Retina (tissue), 1 donor: Measurements from ENCODE around the gene C2CD2.
"Not testable (repeated sequence)": the region's sequence is repeated elsewhere in the genome, so short reads cannot be mapped to it uniquely, and the experiment has no call there.

Experiments
- DNase-seq: peaks from one replicate; pipeline ENCODE4 v3.0.0-alpha.2; 2016

C2CD2 gene

DNA sequence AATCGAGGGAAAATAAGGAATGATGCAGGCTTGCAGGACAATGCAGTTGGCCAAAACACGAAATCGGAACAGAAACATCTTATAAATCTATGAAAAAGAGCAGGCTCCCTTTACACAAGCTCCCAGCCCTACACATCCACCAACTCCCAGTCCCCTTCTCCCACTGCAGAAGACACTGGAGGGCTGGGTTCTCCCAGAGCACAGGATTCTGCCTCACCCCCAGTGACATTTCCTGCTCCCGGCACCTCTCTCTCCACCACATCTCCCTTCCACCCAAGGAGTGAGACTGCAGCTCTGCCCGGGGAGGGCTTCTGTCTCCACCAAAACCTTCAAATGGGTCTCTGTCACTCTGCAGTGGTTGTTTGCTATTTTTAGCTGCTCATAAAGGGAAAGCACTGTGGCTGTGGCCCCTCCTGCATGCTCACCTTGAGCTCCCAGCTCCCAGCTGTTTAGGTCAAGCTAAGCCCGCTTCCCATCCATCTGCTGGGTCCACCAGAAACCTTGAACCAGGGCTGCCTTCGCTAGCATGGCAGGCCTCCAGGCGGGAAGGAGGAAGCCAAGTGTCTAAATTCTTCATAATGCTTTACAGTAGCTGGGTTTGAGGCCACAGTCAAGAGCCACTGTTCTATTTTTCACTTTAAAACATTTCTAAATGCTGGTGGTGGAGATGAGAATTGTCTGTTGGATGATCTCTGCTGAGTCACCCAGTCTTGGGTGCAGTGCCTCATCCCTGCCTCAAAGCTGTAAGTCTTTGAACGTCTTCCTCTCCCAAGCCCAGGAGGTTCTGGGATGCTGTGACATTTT is 3.3 kb upstream of the C2CD2 start:
- no peak for DNase-seq

DNA sequence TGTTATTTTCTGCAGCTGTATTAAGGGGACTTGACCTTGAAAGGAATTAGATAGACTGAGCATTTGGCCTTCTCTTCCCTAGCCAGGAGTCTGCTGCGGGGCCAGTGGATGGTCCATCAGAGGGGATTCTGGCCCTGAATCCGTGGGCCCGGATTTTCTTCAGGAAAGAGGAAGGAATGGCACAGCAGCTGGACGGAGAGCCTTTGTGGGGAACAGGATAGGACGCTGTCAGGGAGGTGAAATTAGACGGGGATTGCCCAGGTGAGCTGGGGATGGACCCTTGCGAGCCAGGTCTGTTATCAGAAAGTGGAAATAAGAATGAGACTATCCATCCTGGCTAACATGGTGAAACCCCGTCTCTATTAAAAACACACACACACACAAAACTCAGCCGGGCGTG is 1.7 kb upstream of the C2CD2 start:
- DNase-seq = no peak

DNA sequence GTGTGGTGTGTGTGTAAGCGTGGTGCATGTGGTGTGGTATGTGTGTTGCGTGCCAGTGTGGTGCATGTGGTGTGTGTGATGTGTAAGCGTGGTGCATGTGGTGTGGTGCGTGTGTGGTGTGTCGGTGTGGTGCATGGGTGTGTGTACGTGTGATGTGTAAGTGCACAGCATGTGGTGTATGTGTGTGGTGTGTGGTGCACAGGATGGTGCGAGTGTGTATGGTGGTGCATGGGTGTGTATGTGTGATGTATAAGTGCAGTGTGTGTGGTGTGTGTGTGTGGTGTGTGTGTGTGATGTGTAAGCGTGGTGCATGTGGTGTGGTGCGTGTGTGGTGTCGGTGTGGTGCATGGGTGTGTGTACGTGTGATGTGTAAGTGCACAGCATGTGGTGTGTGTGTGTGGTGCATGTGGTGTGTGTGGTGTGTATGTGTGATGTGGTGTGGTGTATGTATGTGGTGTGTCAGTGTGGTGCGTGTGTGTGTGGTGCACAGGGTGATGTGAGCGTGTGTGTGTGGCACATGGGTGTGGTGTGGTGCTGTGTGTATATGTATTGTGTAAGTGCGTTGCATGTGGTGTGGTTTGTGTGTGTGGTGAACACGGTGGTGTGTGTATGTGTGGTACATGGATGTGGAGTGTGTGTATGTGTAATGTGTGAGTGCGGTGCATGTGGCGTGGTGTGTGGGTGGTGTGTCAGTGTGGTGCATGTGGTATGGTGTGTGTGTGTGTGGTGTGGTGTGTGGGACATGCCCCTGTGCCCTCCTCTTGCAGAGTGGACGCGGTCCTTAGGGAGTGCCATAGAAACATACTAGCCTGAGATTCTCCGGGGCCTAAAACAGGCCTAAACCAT is 1.1 kb upstream of the C2CD2 start:
- no peak for DNase-seq

DNA sequence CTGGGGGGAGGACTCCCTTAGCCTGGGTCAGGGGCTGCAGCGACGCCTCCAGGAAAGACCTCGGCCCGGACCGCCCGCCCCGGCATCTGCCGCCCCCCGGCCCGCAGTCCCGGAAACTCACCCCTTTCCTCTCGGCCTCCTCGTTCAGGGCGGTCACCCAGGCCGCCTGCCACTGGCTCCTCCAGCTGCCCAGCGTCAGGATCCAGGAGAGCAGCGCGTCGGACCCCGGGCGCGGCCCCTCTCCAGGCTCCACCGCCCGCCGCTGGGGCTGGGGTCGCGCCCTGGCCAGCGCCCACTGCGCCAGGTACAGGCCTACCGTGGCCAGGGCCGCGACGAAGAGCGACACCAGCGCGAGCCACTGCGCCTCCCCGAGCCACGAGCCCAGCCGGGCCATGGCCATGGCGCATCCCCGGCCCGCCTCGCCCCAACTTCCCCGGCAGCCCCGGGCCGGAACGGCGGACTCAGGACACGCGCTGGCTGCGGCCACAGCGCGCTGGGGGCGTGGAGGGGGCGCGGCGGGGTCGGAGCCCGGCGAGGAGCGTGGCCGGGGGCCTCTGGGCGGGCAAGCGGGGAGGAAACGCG is 478 bp downstream of the C2CD2 start:
- peak; percentile 72 for DNase-seq

DNA sequence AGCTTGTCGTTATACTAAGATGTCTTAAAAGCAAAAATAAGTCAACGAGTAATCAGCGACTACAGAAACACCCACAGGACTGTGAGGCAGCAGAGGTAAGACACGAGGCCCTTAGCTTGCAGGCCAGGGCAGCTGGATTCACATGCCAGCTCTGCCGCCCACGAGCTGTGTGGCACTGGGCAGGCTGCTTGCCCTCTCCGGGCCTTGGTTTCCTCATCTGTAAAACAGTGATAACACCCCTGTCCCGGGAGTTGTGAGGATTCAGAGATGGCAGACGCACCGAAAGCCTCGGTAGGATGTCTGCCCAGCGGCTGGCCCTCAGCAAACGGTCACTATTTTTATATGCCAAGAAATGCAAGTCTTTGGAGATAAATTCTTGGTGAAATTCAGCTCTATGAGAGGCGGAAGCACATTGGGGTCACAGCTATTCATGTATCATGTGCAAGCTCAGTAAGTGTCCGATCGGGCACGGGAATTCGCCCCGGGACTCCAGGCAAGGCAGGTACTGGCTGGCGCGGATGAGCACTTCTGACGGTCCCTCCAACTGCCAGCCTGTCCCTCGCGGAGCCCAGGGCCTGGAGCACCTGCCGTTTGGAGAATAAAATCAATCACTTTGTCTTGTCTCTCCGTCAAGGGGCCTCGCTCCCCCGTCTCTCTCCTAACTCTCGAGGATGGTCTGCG is 1.1 kb downstream of the C2CD2 start:
- DNase-seq = peak; percentile 67

DNA sequence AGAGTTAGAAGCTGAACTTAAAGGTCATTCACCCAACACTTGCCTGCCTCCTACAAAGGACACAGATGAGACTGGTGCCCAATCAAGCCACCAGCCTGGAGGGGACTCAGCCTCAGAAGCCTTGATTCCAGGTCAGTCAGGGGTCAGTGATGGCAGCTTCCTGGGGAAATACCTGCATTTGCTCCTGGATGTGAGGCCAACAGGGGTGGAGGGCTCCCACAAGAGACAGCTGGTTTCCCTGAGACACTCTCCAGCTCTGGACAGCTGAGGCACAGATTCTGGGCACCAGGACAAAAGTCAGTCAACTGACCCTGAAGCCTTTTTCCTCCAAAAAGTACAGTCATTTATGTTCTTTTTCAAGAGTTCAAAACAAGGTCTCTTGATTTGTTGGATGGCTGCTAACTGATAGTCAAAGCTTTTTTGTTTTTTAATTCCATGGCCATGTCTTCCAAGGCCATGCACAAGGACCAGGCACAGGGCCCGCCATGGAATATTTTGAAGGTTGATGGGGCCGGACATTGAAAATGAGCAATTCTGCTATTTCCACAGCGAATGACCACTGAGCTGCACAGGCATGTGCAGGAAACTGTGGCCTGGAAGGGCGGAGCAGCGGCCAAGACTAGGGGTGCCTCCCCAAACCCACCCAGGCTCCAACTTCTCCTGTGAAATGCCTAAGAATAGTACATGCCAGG is 1.8 kb downstream of the C2CD2 start:
- no peak for DNase-seq

DNA sequence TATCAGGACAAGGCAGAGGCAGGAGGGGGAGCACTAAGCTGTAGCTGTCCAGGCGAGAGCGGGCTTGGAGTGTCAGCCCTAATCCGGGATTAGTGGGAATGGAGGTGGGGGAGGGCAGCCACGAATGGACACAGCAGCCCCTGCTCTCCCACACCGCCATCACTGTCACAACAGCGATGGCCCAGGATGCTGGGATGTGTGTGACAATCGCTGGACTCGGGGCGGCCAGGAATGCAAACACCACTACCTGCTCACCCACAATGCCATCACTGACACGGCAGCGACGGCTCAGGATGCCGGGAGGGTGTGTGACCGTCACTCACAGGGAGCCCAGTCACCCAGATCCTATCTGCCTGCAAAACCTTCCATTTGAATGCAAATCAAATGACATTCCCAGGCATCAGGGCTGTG is 2.9 kb downstream of the C2CD2 start:
- no peak for DNase-seq

DNA sequence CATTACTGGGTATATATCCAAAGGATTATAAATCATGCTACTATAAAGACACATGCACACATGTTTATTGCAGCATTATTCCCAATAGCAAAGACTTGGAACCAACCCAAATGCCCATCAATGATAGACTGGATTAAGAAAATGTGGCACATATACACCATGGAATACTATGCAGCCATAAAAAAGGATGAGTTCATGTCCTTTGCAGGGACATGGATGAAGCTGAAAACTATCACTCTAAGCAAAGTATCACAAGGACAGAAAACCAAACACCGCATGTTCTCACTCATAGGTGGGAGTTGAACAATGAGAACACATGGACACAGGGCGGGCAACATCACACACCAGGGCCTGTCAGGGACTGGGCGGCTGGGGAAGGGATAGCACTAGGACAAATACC is 4.2 kb downstream of the C2CD2 start:
- DNase-seq = not testable (repeated sequence)

DNA sequence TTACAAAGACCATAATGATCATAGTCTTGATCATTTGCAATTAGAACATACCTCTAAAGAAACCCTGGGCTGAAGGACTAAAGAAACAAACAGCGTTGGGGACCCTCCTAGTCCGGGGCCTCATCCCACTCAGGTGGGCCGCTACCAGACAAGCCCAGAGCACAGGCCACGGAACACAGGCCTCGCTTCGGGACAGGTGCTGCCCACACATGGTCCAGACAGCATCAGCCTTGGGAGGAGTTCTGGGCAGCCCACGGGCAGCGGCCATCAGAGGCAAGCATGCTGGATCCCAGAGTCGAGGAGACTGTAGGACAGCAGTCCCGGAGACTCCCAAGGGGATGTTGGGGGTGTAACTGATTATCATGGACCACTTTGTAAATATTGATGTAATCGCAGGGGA is 4.9 kb downstream of the C2CD2 start:
- DNase-seq = no peak

DNA sequence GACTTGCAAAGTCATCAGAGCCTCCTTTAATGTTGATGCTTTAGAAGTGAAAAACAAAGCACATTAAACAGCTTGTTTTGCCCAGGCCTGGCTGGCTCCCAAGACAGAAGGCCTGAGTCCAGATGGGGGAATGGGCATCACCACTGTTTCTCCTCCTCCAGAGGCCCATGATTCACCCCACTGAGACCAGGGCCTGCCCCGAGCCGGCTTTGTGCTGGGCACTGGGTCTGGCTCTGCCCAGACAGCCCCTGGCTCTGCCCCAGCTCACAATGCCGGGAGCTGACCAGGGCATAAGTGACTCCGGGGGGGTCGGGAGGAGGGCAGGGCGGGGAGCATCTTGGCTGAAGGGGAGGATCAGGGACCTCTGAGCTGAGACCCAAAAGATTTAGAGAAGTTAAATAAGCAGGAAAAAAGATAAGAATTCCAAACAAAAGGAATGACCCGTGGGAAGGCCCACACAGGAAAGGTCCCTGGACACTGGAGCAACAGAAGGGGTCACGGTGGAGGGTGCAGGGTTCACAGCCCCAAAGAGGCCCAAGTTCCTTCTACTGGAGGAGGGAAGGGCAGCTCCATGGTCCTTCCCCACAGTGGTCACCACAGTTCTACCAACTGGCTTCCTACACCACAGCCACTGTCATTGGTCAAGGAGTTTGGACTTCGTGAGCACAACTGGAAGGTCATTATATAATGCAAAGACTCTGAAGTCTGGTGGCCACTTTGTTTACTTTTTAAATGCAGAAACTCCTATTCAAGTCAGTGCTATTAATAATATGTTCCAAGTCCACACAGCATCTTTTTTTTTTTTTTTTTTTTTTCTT is 5.5 kb downstream of the C2CD2 start:
- DNase-seq = no peak

DNA sequence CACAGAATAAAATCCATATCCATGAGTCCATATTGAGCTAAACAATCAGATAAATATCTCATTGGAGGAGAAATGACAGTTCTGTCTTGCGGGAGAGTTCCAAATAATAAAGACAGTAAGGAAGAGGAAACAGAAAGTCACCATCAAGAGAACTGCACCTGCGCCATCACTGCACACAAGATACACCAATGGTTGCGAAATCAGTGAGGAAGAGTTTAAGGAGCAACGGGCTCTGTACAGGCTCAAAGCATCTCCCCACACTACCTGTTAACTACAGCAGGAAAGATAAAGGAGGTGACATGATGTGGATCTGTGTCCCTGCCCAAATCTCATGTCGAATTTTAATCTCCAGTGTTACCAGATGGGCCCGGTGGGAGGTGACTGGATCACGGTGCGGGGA is 7.8 kb downstream of the C2CD2 start:
- DNase-seq = no peak

DNA sequence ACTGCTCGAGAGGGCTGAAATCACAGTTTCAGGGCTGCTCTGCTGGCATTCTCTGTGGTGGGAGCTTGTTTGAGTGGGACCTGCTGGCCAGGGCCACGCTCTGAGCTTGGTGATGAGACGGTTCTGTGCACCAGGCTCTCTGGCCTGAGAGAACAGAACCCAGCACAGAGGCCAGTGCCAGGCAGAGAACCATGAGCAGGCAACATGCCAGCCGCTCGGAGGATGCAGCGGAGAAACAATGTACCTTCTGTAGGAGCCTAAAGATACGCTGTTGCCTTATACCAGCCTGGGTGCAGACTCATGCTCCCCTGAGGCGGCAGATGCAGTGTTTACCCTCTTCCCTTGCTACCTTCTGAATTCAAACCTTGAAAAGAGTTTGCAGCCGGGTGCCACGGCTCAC is 10.0 kb downstream of the C2CD2 start:
- DNase-seq = no peak

DNA sequence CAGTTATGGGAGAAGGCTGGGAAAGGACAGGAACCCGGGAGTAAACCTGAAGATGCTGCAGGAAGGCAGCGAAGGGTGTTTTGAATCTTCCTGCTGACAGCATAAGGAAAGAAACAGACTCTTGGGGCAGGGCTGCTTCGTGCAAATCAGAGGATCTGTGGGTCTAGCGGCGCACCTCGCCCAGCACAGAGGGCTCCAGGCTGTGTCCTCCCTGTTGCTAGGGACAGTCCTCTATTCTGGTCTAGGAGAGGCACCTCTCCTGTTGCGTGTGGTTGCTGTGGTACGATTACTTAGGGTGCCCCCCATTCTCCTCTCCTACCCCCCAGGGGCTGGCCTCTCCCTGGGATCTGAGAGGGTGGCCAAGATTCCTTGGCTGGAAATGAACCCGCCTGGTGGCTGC is 11.4 kb downstream of the C2CD2 start:
- DNase-seq = no peak

DNA sequence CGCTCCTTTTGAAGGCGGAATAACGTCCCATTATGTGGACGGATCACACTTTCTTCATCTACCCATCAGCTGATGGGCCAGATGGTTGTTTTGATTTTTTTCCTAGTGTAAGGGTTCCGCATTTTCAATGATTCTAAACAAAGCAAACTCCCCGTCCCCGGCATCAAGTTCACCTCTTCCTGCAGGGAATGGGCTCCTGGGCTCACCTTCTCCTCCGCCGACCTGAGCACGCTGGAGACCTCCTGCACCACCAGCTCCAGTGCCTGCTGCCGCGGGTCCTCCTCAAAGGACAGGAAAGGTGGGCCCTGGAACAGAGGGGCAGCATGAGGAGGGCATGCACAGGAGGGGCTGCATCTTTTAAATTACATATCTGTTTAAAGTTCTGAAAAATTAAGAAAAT is 11.9 kb downstream of the C2CD2 start:
- DNase-seq = no peak

DNA sequence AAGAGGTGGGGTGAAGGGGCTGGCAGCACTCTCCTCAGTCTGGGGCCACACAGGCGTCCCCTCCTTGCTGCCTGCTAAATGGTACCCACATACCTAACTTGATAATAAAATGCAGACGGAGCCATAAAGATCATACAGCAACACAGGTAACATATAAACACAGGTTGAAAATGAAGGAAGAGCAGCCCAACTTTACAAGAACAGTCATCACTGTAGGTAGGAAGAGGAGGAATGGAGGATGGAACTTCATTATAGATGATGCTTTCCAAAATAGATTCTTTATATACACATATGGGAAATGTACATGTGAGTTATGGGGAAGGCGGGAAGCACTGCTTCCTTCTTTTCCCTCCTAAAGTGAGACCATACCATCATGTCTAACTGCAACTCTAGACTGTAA is 13.4 kb downstream of the C2CD2 start:
- DNase-seq = no peak

DNA sequence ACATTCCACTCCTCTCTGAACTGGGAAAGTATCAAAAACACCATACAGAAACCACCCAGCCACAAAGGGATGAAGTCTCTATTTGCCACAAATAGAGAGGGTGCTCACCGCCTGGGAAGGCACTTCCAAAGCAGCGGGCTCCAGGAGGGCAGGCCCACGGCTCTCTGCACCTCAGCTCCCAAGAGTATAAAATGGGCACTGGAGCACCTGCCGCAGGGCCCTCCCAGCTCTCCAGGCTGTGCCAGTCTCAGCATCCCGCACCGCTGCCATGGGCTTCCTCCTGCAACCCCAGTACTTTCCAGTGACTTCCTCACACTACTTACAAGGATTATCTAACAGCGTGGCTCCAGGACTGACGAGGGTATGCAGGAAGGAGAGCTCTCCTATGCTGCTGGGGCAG is 14.4 kb downstream of the C2CD2 start:
- no peak for DNase-seq

DNA sequence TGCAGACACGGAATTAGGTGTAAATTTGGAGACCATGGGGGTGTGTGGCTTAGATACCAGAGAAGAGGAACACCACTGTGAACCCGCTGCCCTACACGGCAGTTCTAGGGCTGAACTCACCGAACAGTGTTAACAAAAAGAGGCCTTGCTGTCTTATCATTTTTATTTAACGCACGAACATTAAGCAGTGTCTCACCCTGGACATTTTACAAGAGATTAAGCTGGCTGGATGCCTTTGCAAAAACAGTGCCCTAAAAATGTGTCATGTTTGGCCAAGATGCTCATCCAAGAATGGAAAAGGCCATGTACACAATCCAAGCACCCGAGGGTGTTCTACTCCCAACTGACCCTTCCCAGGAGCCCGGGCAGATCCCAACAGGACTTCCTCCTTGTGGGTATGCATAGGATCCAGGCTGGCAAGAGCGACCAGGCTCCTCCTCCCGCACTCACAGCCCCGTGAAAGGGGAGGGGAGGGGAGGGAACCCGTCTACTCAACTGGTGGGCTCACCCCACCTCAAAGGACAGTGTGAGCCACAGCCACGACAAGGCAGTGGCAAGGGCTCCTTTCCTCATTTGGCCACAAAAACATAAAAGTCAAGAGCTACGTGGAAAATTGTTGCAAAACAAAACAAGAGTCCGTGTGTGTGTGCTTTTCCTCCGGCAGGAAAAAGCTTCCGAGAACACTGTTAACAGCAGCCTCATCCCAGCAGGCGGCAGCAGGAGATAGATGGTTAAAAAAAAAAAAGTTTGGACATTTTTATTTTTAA is 20.3 kb downstream of the C2CD2 start:
- DNase-seq = no peak

DNA sequence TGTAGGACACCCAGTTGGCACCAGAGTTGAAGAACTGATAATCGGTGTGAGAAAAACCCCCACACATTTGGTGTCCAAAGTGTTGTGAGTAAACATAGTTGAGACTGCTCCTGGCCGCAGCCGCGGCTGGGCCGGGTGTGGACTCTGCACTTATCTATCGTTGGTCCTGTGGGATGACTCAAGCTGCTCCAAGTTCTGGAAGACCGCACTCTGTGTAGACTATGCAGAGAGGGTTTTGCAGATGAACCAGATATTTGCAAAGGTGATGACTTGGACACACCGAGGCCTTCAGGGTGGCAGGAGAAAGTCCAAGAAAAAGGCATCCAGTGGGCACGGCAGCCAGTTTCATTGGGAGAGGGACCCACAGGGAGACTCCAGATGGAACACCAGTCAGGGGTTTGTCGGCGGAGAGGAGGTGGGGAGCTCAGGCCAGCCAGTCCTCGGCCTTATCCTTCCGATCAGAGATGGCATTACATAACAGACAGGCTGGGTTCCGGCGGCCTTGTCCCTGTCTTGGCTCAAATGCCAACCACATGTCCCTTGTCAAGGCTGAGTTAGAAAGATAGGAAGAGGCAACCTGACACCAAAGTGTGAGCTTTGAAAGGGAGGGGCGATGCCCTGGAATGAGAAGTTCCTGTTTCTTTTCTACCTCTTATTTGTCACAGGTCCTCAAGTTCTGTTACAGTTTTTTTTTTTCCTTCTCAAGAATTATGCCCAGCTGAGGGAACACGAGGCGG is 21.1 kb downstream of the C2CD2 start:
- DNase-seq = no peak

DNA sequence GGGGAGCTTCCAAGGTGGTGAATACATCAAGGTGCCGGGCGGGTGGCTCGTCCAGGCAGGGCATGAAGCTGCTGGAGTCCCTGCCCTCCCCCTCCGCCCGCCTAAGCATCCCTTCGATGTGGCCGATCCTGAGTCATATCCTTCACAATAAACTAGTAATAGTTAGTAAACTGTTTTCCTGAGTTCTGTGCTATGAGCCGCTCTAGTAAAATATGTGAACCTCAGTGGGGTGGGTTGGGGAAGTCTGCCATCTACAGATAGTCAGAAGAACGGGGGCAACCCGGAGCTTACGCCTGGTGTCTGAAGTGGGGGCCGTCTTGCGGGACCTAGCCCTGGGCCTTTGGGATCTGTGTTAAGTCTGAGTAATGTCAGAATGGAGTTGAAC is 21.6 kb downstream of the C2CD2 start:
- no peak for DNase-seq

DNA sequence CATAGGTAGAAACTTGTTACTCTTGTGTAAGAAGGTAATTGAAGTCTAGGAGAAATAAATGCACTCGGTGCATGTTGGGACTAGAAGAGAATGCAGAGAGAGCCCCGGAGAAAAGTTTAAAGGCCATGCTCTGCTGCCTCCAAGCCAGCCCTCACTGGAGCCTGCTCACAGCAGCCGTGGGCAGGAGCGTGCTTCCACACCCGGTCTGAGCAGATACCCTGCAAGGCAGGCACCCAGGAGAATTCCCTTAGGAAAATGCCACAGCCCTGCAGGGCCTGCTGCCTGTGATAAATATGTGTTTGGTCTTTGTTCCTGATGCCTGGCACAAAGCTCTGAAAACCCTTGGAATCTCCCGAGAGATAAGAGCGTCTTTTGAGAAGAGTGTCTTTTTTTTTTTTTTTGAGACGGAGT is 22.8 kb downstream of the C2CD2 start:
- DNase-seq = no peak
